Cerebellar cortex (tissue), 1 donor: ENCODE measurements around the gene LDLRAP1.
A peak's percentile ranks its signal among the peaks of the same experiment; 100 is the strongest.

Source experiments
- DNase-seq: peaks from one replicate; pipeline ENCODE4 v3.0.0-alpha.2; 2015; ENCODE audit warnings: low spot score

The LDLRAP1 gene

DNA sequence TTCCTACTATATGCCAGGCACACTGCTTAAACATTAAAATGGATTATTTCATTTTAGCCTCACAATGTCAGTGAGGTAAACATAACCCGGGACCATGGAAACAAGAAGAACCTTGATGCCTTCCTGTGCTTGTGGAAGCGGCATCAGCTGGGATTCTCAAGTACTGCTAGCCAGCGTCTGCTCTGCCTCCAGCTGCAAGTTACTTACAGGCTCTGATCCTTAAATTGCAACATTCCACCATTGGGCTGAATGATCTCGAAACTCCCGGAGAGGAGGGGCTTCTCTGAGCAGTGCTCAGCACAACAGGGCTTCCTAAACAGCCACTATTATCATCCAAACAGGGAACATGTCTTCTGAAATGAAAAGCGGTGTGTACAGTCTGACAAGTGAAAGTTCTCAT is 66.5 kb downstream of the LDLRAP1 start:
- DNase-seq, result no peak

DNA sequence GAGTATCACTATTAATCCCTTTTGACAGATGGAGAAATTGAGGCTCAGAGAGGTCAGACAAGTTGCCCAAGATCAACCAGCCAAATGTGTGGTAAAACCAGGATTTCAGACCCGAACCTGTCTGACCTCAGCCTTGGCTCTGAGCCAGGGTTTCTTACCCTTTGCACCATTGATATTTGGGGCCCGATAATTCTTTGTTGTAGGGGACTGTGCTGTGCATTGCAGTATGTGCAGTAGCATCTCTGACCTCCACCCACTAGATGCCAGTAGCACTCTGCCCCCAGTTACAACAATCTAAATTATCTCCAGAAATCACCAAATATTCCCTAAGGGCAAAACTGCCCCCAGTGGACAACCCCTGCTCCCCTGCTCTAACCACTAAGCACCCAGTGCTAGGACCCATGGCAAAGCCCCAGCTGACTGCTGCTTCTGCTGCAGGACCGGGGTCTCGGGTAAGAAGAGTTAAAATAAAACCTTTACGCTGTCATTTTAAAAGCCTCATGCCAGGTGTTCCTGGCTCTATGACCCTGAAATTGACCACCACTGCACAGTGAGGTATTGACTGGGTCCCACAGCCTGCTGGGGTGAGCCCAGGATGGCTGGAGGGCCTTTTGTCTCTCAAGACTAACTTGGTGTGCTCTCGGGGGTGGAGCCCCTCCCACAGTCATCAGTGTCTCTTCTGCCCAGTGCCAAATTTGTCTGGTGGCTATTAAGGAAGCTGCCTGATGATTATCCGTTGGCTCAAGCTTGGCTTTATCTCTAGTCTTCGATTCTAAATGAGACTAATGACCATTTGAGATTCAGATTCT is 67.6 kb downstream of the LDLRAP1 start:
- DNase-seq, result no peak

DNA sequence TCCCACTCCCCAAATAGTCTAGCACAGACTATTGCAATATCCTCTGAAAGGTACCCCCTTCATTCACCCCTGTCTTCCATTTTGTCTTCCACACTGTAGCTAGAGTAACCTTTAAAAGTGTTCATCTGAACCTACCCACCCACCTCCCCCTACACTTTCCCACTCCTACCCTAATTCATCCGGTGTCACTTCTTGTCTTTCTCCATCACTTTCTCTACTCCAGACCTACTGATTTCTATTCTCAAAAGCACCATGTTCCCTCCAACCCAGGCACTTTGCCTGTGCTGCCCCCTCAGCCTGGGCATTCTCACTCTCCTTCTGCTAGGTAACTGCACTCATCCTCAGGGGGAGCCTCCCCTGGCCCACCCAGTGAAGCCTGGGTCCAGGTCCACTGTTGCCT is 68.4 kb downstream of the LDLRAP1 start:
- no peak for DNase-seq

DNA sequence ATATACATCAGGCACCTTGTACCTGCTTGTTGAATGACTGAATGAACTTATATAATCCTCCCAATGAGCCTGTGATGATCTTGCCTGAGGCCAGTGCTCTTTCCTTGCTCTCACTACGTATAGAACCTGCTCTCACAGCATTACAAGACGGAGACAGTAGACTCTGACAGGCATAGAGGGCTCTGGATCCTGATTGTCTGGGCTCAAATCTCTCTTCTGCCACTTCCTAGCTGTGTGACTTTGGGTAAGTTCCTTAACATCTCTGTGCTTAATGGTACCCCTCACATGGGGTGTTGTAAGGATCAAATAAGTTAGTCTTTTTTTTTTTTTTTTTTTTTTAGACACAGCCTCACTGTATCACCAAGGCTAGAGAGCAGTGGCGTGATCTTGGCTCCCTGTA is 69.0 kb downstream of the LDLRAP1 start:
- DNase-seq, result no peak

DNA sequence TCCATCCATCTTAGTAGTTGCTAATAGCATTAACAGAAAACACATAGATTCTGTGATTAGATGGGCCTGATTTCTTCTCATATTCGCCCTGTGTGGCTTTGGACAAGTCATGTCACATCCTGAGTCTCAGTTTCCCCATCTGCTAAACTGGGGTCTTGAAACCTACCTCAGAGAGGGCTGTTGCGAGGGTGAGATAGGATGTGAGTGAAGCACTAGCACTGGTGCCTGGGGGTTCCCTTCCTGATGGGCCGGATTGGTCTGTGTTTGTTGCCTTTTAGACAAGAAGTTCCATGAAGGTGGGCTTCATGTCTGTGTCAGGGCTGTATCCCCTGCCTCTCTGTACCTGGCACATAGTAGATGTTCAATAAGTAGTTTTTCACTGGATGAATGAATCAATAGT is 69.7 kb downstream of the LDLRAP1 start:
- DNase-seq, result no peak

DNA sequence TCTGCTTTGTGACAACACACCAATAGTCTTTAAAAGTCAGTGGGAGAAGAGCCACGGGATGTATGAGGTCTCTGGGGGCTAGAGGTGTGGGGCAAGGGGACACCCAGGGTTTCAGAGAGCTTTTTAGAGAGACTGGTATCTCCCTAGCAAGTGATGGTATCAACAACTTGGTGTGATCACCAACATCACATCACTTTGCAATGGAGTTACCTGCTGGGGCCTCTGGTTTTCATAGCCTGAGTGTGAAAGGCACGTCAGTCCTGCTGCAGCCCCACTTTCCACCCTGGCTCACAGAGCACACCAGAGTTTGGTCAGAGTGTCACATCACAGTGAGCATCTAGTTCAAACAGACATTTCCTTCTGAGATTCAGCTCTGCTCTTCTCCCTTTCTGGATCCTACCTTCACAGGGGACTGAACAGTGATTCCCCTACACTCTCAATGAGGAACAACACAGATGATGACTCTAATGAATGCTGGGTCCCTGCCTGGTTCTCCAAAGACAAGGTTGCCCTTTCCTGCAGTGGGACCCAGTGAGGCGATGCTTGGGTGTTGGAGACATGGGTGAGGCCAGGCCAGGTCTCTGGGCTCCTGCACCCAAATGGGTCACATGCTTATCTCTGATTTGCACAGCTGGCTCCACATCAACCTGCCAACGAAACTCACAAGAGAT is 71.2 kb downstream of the LDLRAP1 start:
- DNase-seq, result no peak

DNA sequence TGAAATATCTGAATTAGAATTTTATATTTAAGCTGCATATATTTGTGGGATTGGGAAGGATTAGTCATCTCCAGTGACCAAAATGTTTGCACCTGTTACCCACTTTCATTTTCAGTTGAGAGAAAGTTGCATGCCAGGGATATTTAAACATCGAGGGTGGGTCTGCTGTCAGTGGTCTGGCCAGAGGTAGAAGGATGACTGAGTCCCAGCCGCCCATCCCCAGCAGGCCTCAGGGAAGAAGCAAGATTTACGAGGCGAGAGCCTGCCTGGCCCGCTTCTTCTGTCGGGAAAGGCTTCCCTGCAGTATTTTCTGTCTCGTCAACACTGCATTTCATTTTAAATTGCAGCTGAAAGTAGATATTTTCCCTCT is 71.8 kb downstream of the LDLRAP1 start:
- no peak for DNase-seq

DNA sequence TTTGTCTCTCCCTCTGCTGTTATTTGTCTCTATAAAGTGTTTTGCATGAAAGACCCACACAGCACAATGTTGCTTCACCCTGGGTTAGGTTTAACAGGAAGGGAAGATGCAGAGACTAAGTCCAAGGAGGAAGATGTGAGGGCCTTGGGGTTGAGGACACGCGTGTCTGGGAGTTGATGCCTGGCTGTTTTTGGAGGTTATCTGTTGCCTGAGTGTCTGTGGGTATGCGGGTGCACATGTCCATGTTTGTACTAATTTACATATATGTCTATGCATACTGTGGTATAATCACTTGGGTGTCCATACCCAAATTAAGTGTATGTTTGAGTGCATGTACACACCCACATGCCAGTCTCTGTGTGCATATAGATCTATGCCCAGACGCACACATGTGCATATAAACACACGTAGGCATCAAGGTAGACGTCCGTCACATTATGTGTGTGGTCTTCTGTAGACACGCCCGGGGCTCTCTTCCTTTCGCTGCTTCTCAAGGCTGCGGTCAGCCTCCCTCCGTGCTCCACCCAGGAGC is 72.2 kb downstream of the LDLRAP1 start:
- peak; percentile 46 for DNase-seq

DNA sequence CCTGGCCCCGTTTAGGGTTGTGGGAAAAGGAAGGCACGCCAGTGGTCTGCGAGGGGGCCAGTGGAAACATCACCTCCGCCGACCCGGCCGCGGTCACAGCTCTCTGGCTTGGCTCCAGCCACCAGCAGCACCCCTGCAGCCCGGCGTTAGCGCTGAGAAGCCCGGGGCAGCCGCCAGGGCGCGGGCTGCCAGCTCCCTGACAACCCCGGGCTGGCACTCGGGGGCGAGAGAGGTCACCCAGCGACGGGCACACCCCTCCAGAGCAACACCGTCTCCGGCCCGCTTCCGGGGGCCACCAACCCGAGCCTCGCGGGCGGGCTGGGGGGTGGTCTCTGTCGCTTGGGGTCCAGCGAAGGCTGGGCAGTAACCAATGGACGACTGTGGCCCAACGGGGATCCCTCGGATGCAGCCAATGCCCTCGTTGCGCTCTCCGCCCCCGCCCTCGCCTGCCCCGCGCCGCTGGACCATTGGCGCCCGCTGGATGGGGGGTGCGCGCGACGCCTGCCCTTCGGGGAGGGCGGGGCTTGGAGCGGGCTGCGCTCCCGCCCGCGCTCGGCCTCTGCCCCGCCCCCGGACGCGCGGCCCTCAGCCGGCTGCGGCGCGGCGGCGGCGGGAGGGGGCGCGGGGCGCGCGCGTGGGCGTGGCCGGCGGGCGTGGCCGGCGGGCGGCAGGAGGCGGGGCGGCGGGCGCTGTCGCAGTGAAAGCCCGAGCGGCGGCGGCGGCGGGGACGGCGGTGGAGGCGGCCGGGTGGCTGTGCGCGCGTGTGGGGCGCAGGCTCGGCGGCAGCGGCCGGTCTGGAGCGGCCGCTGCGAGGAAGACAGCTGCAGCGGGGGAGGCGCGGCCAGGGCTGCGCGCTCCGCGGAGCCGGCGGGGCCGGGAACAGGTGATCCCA is 72.9 kb downstream of the LDLRAP1 start, which contains the start of gene MAN1C1:
Gene MAN1C1 (plus strand): TSS at position 697 of the 892 bp plus-strand sequence. CDS start 1,007 bp downstream, outside the sequence.
- DNase-seq, result peak; percentile 91

DNA sequence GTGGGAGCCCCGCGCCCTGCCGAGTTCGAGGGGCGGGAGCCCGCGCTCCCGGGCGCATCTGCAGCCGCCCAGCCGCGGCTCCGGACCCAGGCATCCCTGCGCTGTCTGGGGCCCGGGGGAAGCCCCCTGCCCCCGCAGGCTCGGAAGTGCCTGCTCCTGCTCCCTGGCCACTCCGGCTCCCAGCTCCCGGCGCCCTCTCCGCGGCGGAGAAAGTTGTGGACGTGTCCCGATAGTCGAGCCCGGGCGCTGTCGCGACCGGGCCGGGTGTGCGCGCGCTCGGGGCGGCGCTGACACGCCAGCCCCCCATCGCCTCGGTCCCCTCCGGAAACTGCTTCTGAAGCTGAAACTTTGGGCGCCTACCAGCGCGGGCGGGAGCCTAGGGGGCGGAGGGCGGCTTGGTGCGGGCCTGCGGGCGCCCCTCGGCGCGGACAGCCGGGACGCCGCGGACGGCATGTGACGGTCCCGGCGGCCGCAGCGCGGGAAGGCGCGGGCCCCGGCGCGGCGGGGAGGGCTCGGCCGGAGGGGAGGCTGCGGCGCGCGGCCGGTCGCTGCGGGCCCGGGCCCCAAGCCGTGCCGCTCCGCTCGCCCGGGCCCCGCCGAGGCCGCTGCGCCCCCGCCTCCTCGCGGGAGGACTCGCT is 73.7 kb downstream of the LDLRAP1 start:
- DNase-seq, result no peak

DNA sequence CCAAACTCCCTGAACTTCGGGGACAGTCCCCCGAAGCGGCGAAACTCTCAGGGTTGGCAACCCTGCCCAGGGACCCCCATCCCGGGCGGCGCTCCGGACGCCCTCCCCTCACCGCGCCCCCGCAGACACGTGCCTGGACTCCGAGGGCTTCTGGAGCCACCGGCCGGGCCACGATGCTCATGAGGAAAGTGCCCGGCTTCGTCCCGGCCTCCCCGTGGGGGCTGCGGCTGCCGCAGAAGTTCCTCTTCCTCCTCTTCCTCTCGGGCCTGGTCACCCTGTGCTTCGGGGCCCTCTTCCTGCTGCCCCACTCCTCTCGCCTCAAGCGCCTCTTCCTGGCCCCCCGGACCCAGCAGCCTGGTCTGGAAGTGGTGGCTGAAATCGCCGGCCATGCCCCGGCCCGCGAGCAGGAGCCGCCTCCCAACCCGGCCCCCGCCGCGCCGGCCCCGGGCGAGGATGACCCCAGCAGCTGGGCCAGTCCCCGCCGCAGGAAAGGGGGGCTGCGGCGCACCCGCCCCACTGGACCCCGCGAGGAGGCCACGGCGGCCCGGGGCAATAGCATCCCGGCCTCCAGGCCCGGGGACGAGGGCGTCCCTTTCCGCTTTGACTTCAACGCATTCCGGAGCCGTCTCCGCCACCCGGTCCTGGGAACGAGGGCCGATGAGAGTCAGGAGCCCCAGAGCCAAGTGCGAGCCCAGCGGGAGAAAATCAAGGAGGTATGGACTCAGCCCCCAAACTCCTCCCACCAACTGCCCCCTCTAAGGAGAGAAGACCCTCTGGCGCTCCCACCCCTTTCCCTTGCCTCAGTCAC is 74.4 kb downstream of the LDLRAP1 start:
- DNase-seq, result no peak

DNA sequence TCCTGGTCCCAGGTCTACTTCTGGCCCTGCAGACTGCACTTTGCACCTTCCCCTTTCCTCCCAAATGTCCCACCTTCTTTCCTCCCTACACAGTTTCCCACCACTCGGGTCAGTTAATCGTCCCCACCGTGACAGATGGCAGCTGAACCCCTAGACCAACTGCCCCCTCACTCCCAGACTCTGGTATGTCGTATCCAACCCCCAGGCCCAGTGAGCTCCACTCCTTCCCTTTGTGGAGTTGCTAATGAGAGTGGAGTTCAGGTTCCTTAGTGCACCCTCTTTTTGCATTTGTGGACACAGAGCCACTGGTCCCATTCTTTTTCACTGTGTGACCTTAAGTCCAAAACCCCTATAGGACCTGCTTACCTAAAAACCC is 75.0 kb downstream of the LDLRAP1 start:
- DNase-seq, result peak; percentile 47
